ENCODE measurements around the gene JOSD1. TPM values are rescaled to one million over a fixed set of nuclear protein-coding genes. Genes with fewer than 3 reads are reported as not detected.
A peak's percentile ranks its signal among the peaks of the same experiment; 100 is the strongest.

The JOSD1 gene
- total RNA-seq, 3 donors from 2014 or later = 65.3 to 76.0 (median 72.8) TPM

DNA sequence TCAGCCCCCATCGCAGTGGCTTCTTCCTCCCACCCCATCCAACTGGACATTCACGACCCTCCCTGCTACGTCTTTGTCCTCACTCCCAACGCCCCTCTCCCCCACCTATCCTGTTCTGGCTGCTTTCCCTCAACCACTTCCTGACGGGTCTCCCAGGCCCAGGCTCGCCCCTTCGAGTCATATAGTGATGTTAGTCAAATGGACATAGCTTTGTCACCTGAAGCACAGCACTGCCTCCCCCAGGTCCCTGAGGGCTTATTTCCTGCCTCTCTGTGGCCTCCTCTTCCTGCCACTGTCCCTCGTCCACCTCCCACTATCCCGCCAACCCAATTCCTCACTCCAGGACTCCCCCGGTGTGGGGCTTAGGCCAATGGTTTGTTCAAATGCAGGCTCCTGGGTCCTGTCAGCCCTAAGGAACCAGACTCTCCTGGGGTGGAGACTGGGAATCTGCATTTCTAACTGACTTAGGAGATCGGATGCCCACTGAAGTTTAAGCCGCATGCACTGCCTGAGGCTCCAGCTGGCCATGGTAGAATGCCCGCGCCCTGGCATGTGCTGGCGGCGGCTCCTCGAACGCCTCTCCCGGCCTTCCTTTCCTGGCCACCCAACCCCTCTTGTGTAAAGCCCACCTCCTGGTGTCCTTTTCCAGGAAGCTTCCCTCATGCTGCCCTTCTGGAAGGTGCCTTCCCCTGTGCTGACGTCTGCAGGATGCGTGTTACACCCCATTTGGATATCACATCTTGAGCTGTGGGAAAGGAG is 36.7 kb upstream of the JOSD1 start:
- no peak for DNase-seq
- H3K36me3 Mint-ChIP-seq (ENCODE audit: insufficient read depth) = peaks cover 40% of the 10 kb centered on the region
- no peaks in the 10 kb centered on the region for H3K9me3 Mint-ChIP-seq
- no peaks in the 10 kb centered on the region for H3K27me3 Mint-ChIP-seq (ENCODE audit: low read depth)
- H3K4me1 Mint-ChIP-seq (ENCODE audit: low read depth) = peaks cover 34% of the 10 kb centered on the region
- no peak overlapping the region for H3K4me3 Mint-ChIP-seq
- no peak for ATAC-seq

DNA sequence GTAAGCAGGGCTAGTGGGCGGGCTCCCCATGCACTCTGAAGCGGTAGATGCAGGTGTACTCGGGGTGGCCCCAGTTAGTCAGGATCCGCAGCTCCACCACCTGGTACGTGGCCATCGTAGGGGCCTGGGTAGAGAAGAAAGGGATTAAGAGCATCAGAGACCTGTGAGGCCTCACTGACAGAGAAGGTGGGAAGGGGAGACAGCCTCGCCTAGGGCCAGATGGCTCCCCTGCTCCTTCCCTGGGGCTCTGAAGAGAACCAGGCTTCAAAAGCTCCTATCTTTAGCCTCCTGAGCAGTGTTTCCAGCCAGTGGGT is 35.5 kb upstream of the JOSD1 start:
- peaks cover 31% of the 10 kb centered on the region for H3K4me1 Mint-ChIP-seq (ENCODE audit: low read depth)
- ATAC-seq (peak in 1 of 2 donors; percentile 7), DNase-seq (no peak)

GRCh38 chr22:38735465-38736256 is 34.9 kb upstream of the JOSD1 start:
- Mint-ChIP-seq H3K27me3 (ENCODE audit: low read depth) (no peaks in the 10 kb centered on the region), H3K4me1 (ENCODE audit: low read depth) (peaks cover 29% of the 10 kb centered on the region), H3K4me3 (no peak overlapping the region), H3K36me3 (ENCODE audit: insufficient read depth) (peaks cover 28% of the 10 kb centered on the region), H3K9me3 (no peaks in the 10 kb centered on the region)
- no peak for DNase-seq
- ATAC-seq = peak in 1 of 2 donors; percentile 13

More for the DNA sequence above, 35.5 kb upstream of the JOSD1 start:
- H3K27me3 Mint-ChIP-seq (ENCODE audit: low read depth) = no peaks in the 10 kb centered on the region
- H3K36me3 Mint-ChIP-seq (ENCODE audit: insufficient read depth) = peaks cover 31% of the 10 kb centered on the region
- H3K4me3 Mint-ChIP-seq = no peak overlapping the region
- no peaks in the 10 kb centered on the region for H3K9me3 Mint-ChIP-seq

- no peak for DNase-seq
- Mint-ChIP-seq H3K36me3 (ENCODE audit: insufficient read depth) (peaks cover 33% of the 10 kb centered on the region), H3K4me3 (no peak overlapping the region), H3K27me3 (ENCODE audit: low read depth) (no peaks in the 10 kb centered on the region), H3K9me3 (no peaks in the 10 kb centered on the region), H3K4me1 (ENCODE audit: low read depth) (peaks cover 29% of the 10 kb centered on the region)
- no peak for ATAC-seq
These were observed 34.4 kb upstream of the JOSD1 start for GRCh38 chr22:38735126-38735464.

- peaks cover 28% of the 10 kb centered on the region for H3K36me3 Mint-ChIP-seq (ENCODE audit: insufficient read depth)
- H3K4me1 Mint-ChIP-seq (ENCODE audit: low read depth) = peaks cover 27% of the 10 kb centered on the region
- no peak for ATAC-seq
- H3K9me3 Mint-ChIP-seq = no peaks in the 10 kb centered on the region
- H3K27me3 Mint-ChIP-seq (ENCODE audit: low read depth) = no peaks in the 10 kb centered on the region
- no peak overlapping the region for H3K4me3 Mint-ChIP-seq
- no peak for DNase-seq
These were observed 33.8 kb upstream of the JOSD1 start for GRCh38 chr22:38734421-38735100.

- H3K36me3 Mint-ChIP-seq (ENCODE audit: insufficient read depth) = peaks cover 33% of the 10 kb centered on the region
- peaks cover 27% of the 10 kb centered on the region for H3K4me1 Mint-ChIP-seq (ENCODE audit: low read depth)
- no peak overlapping the region for H3K4me3 Mint-ChIP-seq
- H3K9me3 Mint-ChIP-seq = no peaks in the 10 kb centered on the region
- DNase-seq (no peak), ATAC-seq (peak in 1 of 2 donors; percentile 5)
- no peaks in the 10 kb centered on the region for H3K27me3 Mint-ChIP-seq (ENCODE audit: low read depth)
These were observed 33.1 kb upstream of the JOSD1 start for GRCh38 chr22:38733724-38734381.

GRCh38 chr22:38733329-38733723 is 32.6 kb upstream of the JOSD1 start:
- Mint-ChIP-seq H3K27me3 (ENCODE audit: low read depth) (no peaks in the 10 kb centered on the region), H3K4me3 (no peak overlapping the region), H3K36me3 (ENCODE audit: insufficient read depth) (peaks cover 36% of the 10 kb centered on the region), H3K9me3 (no peaks in the 10 kb centered on the region), H3K4me1 (ENCODE audit: low read depth) (peaks cover 27% of the 10 kb centered on the region)
- DNase-seq (peak; percentile 40), ATAC-seq (peak; percentile 58 to 66)

DNA sequence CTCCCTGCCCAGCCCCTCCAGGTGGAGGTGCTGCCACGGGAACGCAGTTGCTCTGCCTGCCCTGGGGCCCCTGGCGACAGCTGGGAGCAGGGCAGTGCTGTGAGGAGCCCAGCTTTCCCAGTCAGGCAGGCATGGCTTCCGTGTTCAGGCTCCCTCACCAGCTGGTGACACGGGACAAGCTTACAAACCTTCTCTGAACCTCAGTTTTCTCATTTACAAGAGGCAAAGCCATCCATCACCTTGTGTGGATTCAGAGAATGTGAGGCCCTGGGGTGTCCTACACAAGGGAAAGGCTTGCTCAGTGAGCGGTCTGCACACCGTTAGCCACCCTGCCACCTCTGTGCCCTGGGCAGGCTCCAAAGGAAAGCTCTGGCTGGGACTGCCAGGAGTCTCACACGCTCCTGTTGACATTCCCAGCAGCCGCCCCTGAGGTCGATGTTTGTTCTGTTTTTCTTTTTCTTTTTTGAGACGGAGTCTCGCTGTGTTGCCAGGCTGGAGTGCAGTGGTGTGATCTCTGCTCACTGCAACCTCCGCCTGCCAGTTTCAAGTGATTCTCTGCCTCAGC is 31.6 kb upstream of the JOSD1 start:
- DNase-seq = no peak
- Mint-ChIP-seq H3K4me1 (ENCODE audit: low read depth) (peaks cover 18% of the 10 kb centered on the region), H3K4me3 (no peak overlapping the region), H3K27me3 (ENCODE audit: low read depth) (no peaks in the 10 kb centered on the region), H3K9me3 (no peaks in the 10 kb centered on the region), H3K36me3 (ENCODE audit: insufficient read depth) (peaks cover 33% of the 10 kb centered on the region)
- ATAC-seq = no peak

- no peaks in the 10 kb centered on the region for H3K9me3 Mint-ChIP-seq
- H3K36me3 Mint-ChIP-seq (ENCODE audit: insufficient read depth) = peaks cover 37% of the 10 kb centered on the region
- peaks cover 14% of the 10 kb centered on the region for H3K4me1 Mint-ChIP-seq (ENCODE audit: low read depth)
- H3K27me3 Mint-ChIP-seq (ENCODE audit: low read depth) = no peaks in the 10 kb centered on the region
- no peak overlapping the region for H3K4me3 Mint-ChIP-seq
- DNase-seq = no peak
- ATAC-seq = no peak
These were observed 31.0 kb upstream of the JOSD1 start for GRCh38 chr22:38731703-38732161.

GRCh38 chr22:38730411-38730871 is 29.7 kb upstream of the JOSD1 start:
- H3K36me3 Mint-ChIP-seq (ENCODE audit: insufficient read depth) = peaks cover 43% of the 10 kb centered on the region
- H3K4me1 Mint-ChIP-seq (ENCODE audit: low read depth) = peaks cover 14% of the 10 kb centered on the region
- H3K4me3 Mint-ChIP-seq = no peak overlapping the region
- H3K27me3 Mint-ChIP-seq (ENCODE audit: low read depth) = no peaks in the 10 kb centered on the region
- no peaks in the 10 kb centered on the region for H3K9me3 Mint-ChIP-seq
- DNase-seq (no peak), ATAC-seq (no peak)

- ATAC-seq (no peak), DNase-seq (no peak)
- Mint-ChIP-seq H3K9me3 (no peaks in the 10 kb centered on the region), H3K27me3 (ENCODE audit: low read depth) (no peaks in the 10 kb centered on the region), H3K36me3 (ENCODE audit: insufficient read depth) (peaks cover 44% of the 10 kb centered on the region), H3K4me3 (no peak overlapping the region), H3K4me1 (ENCODE audit: low read depth) (peaks cover 15% of the 10 kb centered on the region)
These were observed 29.2 kb upstream of the JOSD1 start for GRCh38 chr22:38729946-38730345.

- no peak for ATAC-seq
- H3K9me3 Mint-ChIP-seq = no peaks in the 10 kb centered on the region
- H3K4me3 Mint-ChIP-seq = no peak overlapping the region
- H3K4me1 Mint-ChIP-seq (ENCODE audit: low read depth) = peaks cover 10% of the 10 kb centered on the region
- no peak for DNase-seq
- peaks cover 45% of the 10 kb centered on the region for H3K36me3 Mint-ChIP-seq (ENCODE audit: insufficient read depth)
- no peaks in the 10 kb centered on the region for H3K27me3 Mint-ChIP-seq (ENCODE audit: low read depth)
These were observed 28.4 kb upstream of the JOSD1 start for GRCh38 chr22:38728871-38729796.

Data from activated T-cell treated with anti-CD3 and anti-CD28 coated beads, Interleukin-2, amount 50 U/mL, for 4 hours (primary cell).